Progenitor cell of endocrine pancreas (in vitro differentiated cells): Measurements from ENCODE around the gene RASL10B. TPM values are rescaled to one million over a fixed set of nuclear protein-coding genes. Genes with fewer than 3 reads are reported as not detected.
A peak's percentile ranks its signal among the peaks of the same experiment; 100 is the strongest.

Experiments used
- DNase-seq: peaks from one replicate; pipeline ENCODE4 v3.0.0; 2021; ENCODE audit warnings: low spot score; ENCODE audit not compliant: unreplicated experiment
- H3K27ac Mint-ChIP-seq: 2 replicates; pipeline ENCODE4 v1.8.0; 2021; ENCODE audit warnings: mild to moderate bottlenecking, moderate library complexity, mixed read lengths
- H3K27me3 Mint-ChIP-seq: 2 replicates; pipeline ENCODE4 v1.8.0; 2021; ENCODE audit warnings: mixed read lengths
- H3K36me3 Mint-ChIP-seq: 2 replicates; pipeline ENCODE4 v1.8.0; 2022; ENCODE audit warnings: mixed read lengths; ENCODE audit not compliant: insufficient read depth
- H3K4me1 Mint-ChIP-seq: 2 replicates; pipeline ENCODE4 v1.8.0; 2021; ENCODE audit warnings: low read depth, mixed read lengths
- H3K4me3 Mint-ChIP-seq: 2 replicates; pipeline ENCODE4 v1.8.0; 2021; ENCODE audit warnings: low read depth, mild to moderate bottlenecking, moderate library complexity, mixed read lengths
- H3K9me3 Mint-ChIP-seq: 2 replicates; pipeline ENCODE4 v1.8.0; 2021; ENCODE audit warnings: low read depth, mixed read lengths
- CTCF ChIP-seq: fragments of 200-600 bp; sonication (generic); IDR thresholded peaks from one replicate; pipeline ENCODE4 v1.5.0; 2021; ENCODE audit warnings: antibody characterized with exemption, mild to moderate bottlenecking; ENCODE audit not compliant: unreplicated experiment
- long read RNA-seq: library from polyadenylated mRNA; unstranded; transcript quantifications from one replicate; pipeline ENCODE4 v2.0.0, GENCODE V29; 2020
- total RNA-seq: library from RNA; stranded (reverse); gene quantifications from 2 replicates; pipeline ENCODE4 v1.2.1, GENCODE V29; 2021

Gene RASL10B
- total RNA-seq = 13.7 and 13.9 TPM in 2 replicates
- long read RNA-seq = 0 reads

- Mint-ChIP-seq H3K36me3 (no peaks in the 10 kb centered on the region), H3K9me3 (no peaks in the 10 kb centered on the region), H3K27me3 (peaks cover 3% of the 10 kb centered on the region), H3K27ac (peak within 1 kb of the TSS; percentile 85), H3K4me3 (peak within 1 kb of the TSS; percentile 86), H3K4me1 (peaks cover 4% of the 10 kb centered on the region)
- DNase-seq = peak; percentile 40
- no peak for TF ChIP-seq CTCF
These were observed at the start of gene RASL10B for GRCh38 chr17:35731239-35731916. Gene RASL10B, plus strand, starts transcription at chr17:35731639. Its CDS starts 3,546 bp downstream, at chr17:35735185.

- Mint-ChIP-seq H3K4me3 (no peak overlapping the region), H3K9me3 (no peaks in the 10 kb centered on the region), H3K36me3 (peaks cover 14% of the 10 kb centered on the region), H3K27me3 (no peaks in the 10 kb centered on the region), H3K4me1 (no peaks in the 10 kb centered on the region), H3K27ac (no peak overlapping the region)
- DNase-seq = no peak
- no peak for TF ChIP-seq CTCF
These were observed 47.8 kb upstream of the RASL10B start for GRCh38 chr17:35683591-35683990.

GRCh38 chr17:35684055-35684802 is 47.2 kb upstream of the RASL10B start:
- DNase-seq = no peak
- H3K27ac Mint-ChIP-seq = no peak overlapping the region
- H3K27me3 Mint-ChIP-seq = no peaks in the 10 kb centered on the region
- H3K4me1 Mint-ChIP-seq = no peaks in the 10 kb centered on the region
- H3K36me3 Mint-ChIP-seq = peaks cover 12% of the 10 kb centered on the region
- no peaks in the 10 kb centered on the region for H3K9me3 Mint-ChIP-seq
- TF ChIP-seq CTCF = no peak
- no peak overlapping the region for H3K4me3 Mint-ChIP-seq

GRCh38 chr17:35692512-35693210 is 38.8 kb upstream of the RASL10B start:
- Mint-ChIP-seq H3K4me3 (no peak overlapping the region), H3K27me3 (no peaks in the 10 kb centered on the region), H3K36me3 (peaks cover 8% of the 10 kb centered on the region), H3K9me3 (no peaks in the 10 kb centered on the region), H3K27ac (no peak overlapping the region), H3K4me1 (peaks cover 5% of the 10 kb centered on the region)
- DNase-seq = no peak
- no peak for TF ChIP-seq CTCF

- H3K4me1 Mint-ChIP-seq = peaks cover 5% of the 10 kb centered on the region
- H3K36me3 Mint-ChIP-seq = peaks cover 7% of the 10 kb centered on the region
- no peak for TF ChIP-seq CTCF
- H3K27me3 Mint-ChIP-seq = no peaks in the 10 kb centered on the region
- DNase-seq = no peak
- no peak overlapping the region for H3K4me3 Mint-ChIP-seq
- no peaks in the 10 kb centered on the region for H3K9me3 Mint-ChIP-seq
- H3K27ac Mint-ChIP-seq = no peak overlapping the region
These were observed 37.8 kb upstream of the RASL10B start for GRCh38 chr17:35693662-35694061.
